NCI-H128 (cell line): ENCODE data around the gene ALKBH6.
"Not testable (repeated sequence)": the region's sequence is repeated elsewhere in the genome, so short reads cannot be mapped to it uniquely, and the experiment has no call there.

Source experiments
- DNase-seq: peaks from one replicate; lab custom pipeline; 2025; ENCODE audit not compliant: unreplicated experiment; lab: John Stamatoyannopoulos, UW

Gene ALKBH6

DNA sequence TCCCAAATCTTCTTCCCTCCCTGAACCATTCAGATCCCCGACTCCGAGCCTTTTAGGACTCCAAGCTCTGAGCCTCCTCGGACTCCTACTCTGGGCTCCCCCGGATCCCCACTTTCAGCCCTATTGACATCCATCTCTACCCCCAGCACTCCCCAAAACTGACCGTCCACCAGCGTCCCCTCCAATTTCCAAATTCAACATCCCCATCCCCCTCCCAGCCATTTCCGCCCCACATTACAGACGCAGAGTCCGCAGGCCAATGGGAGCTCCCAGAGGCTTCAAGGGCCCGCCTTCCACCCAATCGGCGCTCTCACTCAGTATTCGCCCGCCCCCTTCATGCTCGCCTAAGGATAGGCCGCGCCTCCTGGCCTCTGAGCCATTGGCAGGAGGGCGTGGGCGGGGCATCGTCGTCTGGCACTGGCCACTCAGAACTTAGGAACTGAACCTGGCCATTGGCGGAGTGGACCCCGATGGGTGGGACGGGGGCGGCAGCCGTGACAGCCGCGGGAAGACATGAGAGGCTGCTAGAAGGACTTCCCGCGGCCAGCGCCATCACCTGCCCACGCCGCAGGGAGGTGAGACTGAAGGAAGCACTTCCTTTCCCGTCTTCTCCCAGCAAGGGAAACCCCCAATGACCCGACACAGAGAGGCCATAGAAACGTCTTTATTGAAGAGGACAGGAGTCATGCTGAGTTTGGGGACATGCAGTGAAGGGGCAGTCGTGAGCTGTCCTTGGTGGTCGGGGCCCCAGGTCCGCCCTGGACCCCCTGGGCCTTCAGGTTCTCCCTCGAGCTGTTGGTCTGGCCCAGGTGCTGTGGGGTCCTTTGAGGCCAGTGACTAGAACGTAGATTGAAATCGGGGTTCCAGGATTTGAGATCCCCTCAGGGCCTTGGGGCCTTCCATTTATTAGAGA, at the start of gene ALKBH6:
ALKBH6 (minus strand) TSS at position 202 of the 913 bp plus-strand sequence. CDS start 816 bp downstream, outside the sequence.
- peak; percentile 99 for DNase-seq

GRCh38 chr19:36061367-36061766, 47.4 kb upstream of the ALKBH6 start:
- no peak for DNase-seq

DNA sequence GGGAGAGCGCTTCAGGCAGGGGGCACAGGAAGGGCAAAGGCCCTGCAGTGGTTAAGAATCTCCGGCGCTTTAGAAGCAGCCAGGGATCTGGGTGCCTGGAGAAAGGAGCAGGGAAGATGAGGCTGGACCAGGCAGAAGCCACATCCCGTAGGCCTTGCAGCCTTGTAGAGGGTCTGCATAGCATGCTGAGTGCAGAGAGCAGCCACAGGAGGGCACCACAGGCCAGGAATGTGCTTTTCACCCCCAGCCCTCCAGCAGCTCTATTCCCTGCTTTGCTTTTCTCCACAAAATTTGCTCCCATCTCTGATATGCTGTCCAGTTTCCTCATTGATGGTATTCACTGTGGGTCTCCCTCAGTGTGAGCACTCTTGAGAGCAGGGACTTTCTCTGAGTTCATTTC, 46.4 kb upstream of the ALKBH6 start:
- DNase-seq, result no peak

DNA sequence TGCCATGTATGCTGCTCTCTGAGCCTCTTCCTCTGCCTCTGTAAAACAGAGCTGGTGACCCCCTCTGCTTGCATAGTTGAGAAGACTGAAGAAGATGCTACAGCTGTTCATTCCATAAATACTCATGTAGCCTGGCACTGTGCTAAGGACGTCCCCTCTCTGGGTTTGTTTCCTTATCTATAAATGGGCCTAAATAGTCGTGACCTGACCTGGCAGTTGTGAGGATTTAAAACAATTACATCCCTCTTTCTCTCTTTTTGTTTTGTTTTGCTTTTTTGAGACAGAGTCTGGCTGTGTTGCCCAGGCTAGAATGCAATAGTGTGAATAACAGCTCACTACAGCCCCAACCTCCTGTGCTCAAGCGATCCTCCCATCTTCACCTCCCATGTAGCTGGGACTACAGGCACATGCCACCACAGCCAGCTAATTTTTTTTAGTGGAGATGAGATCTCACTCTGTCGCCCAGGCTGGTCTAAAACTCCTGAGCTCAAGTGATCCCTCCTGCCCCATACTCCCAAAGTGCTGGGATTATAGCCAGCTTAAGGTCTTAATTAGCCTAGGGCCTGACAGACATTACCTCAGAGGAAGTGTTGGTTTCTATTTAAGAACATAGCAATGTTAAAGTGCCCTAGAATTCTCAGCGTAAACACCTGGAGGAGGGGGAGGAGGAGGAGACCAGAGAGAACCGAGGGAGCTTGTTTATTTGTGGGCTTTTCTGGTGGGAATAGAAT, 45.3 kb upstream of the ALKBH6 start:
- no peak for DNase-seq

DNA sequence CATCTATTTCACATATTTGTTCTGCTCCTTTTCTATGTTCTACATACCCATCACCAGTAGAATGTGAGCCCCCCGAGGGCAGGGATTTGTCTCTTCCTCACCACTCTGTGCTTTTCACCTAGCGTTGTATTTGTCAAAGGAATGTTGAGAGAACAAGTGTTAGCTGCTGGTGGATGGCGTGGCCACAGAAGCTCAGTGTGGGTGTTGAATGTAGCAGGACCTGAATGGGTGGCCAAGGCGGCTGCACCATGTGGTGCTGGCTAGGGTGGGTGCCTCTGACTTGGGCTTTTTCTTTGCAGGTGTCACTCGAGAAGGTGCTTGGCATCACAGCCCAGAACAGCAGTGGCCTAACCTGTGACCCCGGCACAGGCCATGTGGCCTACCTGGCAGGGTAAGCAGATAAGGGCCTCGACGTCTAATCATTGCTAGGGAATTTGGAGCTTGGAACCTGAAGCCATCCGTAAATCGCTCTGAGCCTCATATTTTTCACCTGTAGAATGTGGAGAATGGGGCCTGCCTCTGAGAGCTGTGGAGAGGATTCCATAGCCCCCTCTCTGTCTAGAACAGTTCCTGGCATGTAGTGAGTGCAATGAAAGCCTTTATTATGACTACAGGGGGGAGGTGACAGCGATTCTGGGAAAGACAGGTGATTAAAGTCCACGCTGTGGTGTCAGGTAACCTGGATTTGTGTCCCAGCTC, 44.6 kb upstream of the ALKBH6 start:
- DNase-seq, result no peak

GRCh38 chr19:36054733-36055686, 41.0 kb upstream of the ALKBH6 start, which contains the start of gene WDR62:
TSS of gene WDR62 (plus strand) at chr19:36054897. CDS start at chr19:36054972, 75 bp downstream.
- DNase-seq, result peak; percentile 90

GRCh38 chr19:36054119-36054732, 40.2 kb upstream of the ALKBH6 start, which contains the start of gene THAP8:
TSS of gene THAP8 (minus strand) at chr19:36054285. CDS start at chr19:36054217, 68 bp downstream.
- peak; percentile 99 for DNase-seq

DNA sequence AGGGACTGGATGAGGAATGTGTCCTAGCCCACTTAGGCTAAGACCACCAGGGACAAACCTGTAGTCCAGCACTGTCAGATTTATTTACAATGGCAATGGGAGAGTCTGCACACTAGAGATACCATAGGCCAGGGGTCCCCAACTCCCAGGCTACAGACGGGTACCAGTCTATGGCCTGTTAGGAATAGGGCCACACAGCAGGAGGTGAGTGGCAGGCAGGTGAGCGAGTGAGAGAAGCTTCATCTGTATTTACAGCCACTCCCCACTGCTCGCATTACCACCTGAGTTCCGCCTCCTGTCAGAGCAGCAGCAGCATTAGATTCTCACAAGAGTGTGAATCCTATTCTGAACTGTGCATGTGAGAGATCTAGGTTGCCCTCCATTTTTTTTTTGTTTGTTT, 37.6 kb upstream of the ALKBH6 start:
- no peak for DNase-seq

- no peak for DNase-seq
Observed at GRCh38 chr19:36051236-36051635, 37.2 kb upstream of the ALKBH6 start.

- no peak for DNase-seq
Observed at GRCh38 chr19:36049080-36049698, 35.2 kb upstream of the ALKBH6 start.

- no peak for DNase-seq
Observed at GRCh38 chr19:36047835-36048234, 33.8 kb upstream of the ALKBH6 start.

DNA sequence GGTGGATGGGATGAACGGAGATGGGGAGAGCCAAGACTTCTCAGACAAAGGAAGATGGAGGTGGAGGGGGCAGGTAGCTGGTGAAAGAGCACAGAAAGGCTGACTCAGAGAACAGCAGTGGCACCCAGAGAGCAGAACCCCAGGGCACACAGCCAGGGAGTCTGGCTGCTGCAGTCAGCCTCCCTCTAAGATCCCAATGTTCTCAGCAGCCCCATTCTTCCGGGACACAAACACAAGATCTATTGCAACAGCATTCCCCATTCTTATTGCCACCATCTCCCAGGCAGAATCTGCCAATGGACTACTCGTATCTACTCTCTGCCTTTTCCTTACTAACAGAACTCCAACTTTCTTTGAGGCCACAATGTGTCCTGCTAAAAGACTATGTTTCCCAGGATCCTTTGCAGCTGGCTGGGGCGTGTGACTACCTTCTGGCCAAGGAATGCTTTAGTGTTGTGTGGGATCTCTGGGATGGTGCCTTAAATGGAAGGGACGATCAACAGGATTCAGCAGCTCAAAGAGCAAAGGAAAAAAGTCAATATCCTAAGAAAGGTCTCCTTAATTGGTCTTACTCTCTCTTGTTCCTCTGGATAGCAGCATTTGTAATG, 32.5 kb upstream of the ALKBH6 start:
- DNase-seq, result no peak

GRCh38 chr19:36043952-36044351, 29.9 kb upstream of the ALKBH6 start:
- no peak for DNase-seq

DNA sequence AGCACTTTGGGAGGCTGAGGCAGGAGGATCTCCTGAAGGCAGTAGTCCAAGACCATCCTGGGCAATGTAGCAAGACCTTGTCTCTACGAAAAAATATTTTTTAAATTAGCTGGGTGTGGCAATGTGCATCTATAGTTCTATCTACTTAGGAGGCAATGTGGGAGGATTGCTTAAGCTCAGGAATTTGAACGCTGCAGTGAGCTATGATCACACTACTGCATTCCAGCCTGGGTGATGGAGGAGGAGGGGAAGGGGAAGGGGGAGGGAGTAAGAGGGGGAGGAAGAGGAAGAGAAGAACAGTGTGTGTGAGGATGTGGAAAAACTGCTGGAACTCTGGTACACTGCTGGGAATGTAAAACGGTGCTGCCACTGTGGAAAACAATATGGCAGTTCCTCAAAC, 27.8 kb upstream of the ALKBH6 start:
- no peak for DNase-seq

DNA sequence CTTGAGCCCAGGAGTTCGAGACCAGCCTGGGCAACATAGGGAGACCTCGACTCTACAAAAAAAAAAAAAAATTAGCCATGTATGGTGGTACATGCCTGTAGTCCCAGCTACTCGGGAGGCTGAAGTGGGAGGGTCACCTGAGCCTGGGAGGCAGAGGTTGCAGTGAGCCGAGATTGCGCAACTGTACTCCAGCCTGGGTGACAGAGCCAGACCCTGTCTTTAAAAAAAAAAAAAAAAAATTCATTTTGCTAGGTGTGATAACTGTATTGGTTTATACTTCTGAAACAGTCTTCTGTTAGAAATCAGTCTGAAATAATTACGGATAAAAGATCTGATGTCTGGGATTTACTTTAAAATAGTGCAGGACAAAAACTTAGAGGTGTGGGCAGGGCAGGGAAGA, 27.1 kb upstream of the ALKBH6 start:
- not testable (repeated sequence) for DNase-seq

GRCh38 chr19:36040495-36040894, 26.5 kb upstream of the ALKBH6 start:
- DNase-seq, result no peak

- peak; percentile 79 for DNase-seq
Observed at GRCh38 chr19:36032251-36033104, 18.5 kb upstream of the ALKBH6 start, which contains the start of gene CLIP3. TSS of gene CLIP3 (minus strand) at chr19:36032873. CDS start at chr19:36032357, 516 bp downstream.

DNA sequence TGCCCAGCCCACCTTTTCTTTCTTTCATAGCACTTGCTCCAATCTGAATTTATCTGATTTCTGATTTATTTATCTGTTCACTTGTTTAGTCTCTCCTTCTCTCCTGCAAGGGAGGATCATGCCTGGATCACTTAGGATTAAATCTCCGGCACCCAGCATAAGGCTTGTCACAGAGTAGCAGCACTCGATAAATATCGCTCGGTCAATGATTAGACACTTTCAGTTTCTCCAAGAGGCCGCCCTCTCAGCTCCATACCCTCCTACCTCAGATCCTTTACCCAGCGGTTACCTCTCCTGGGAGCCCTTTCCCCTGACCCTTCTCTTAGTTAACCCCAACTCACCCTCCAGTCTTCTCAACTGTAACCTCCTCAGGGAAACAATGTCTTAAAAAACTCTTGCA, 17.3 kb upstream of the ALKBH6 start:
- DNase-seq, result no peak
